PC-3 (cell line): ENCODE measurements around the gene PRADC1.

ENCODE experiments used
- EZH2 ChIP-seq: fragments of 300-600 bp; sonication (generic); IDR thresholded peaks from one replicate; pipeline ENCODE4 v1.6.1; 2017; ENCODE audit warnings: antibody characterized with exemption, mild to moderate bottlenecking, low read length; ENCODE audit not compliant: unreplicated experiment
- TF ChIP-seq, protein P1 (sequence below): fragments of 300-600 bp; sonication (generic); conservative IDR thresholded peaks from 2 replicates; pipeline ENCODE4 v1.5.1; 2017; ENCODE audit warnings: antibody characterized with exemption, low read depth, mild to moderate bottlenecking, low read length

DNA sequence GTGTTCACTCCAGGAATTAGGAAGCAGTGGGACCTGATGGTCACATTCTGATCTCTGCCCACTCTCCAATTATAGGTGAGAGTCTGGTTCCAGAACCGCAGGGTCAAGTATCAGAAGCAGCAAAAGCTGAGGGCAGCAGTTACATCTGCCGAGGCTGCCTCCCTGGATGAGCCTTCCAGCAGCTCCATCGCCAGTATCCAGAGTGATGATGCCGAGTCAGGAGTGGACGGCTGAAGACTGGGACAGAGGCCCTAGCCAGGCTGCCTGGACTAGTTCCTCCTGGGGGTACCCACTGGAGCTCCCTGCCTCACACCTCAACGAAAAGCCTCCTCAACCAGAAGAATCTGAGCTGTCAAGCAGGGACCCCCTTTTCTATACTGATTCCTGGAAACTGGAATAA lies 22.3 kb downstream of the PRADC1 start:
- TF ChIP-seq, protein P1, sequence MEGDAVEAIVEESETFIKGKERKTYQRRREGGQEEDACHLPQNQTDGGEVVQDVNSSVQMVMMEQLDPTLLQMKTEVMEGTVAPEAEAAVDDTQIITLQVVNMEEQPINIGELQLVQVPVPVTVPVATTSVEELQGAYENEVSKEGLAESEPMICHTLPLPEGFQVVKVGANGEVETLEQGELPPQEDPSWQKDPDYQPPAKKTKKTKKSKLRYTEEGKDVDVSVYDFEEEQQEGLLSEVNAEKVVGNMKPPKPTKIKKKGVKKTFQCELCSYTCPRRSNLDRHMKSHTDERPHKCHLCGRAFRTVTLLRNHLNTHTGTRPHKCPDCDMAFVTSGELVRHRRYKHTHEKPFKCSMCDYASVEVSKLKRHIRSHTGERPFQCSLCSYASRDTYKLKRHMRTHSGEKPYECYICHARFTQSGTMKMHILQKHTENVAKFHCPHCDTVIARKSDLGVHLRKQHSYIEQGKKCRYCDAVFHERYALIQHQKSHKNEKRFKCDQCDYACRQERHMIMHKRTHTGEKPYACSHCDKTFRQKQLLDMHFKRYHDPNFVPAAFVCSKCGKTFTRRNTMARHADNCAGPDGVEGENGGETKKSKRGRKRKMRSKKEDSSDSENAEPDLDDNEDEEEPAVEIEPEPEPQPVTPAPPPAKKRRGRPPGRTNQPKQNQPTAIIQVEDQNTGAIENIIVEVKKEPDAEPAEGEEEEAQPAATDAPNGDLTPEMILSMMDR: no peak
- no peak for TF ChIP-seq EZH2
